CD14-positive monocyte (primary cell): ENCODE data around the gene SOBP. TPM values are rescaled to one million over a fixed set of nuclear protein-coding genes. Genes with fewer than 3 reads are reported as not detected.

Experiments
- DNase-seq, 3 donors: peaks; one replicate each; pipeline ENCODE4 v3.0.0-alpha.2; 2011 to 2022
- H2AFZ ChIP-seq: 2 replicates; pipeline ENCODE4 v1.6.0; 2012; ENCODE audit warnings: mild to moderate bottlenecking, low read depth, low read length, inconsistent platforms; ENCODE audit not compliant: insufficient read depth, poor library complexity, severe bottlenecking
- H3K27ac ChIP-seq, 2 donors: 1 replicate in 1 of 2; 2 replicates in 1 of 2; pipeline ENCODE4 v1.5.1; 2012 to 2013; ENCODE audit warnings: low read length in 2 of 2, control low read depth in 1 of 2, inconsistent platforms in 1 of 2, low read depth in 1 of 2, mild to moderate bottlenecking in 1 of 2
- H3K27me3 ChIP-seq, 2 donors: one replicate each; pipeline versions ENCODE4 v1.6.0 to v1.6.1; 2011 to 2013; ENCODE audit warnings: low read length in 2 of 2; ENCODE audit not compliant: control insufficient read depth in 2 of 2, insufficient read depth in 2 of 2
- H3K36me3 ChIP-seq, 2 donors: replicated peaks in 1 of 2; 1 replicate in 1 of 2; 2 replicates in 1 of 2; pipeline versions ENCODE4 v1.5.1 to v1.6.1; 2012 to 2013; ENCODE audit warnings: low read length in 2 of 2, control low read depth in 1 of 2, inconsistent platforms in 1 of 2, mild to moderate bottlenecking in 1 of 2; ENCODE audit not compliant: insufficient read depth in 2 of 2, control insufficient read depth in 1 of 2
- H3K4me1 ChIP-seq, 2 donors: 1 replicate in 1 of 2; 2 replicates in 1 of 2; pipeline versions ENCODE4 v1.5.1 to v1.6.1; 2012 to 2013; ENCODE audit warnings: low read length in 2 of 2, control low read depth in 1 of 2, inconsistent platforms in 1 of 2, mild to moderate bottlenecking in 1 of 2, moderate library complexity in 1 of 2; ENCODE audit not compliant: insufficient read depth in 2 of 2, control insufficient read depth in 1 of 2
- H3K4me2 ChIP-seq: replicated peaks from 2 replicates; pipeline ENCODE3; 2012; ENCODE audit warnings: low read length, moderate library complexity, mild to moderate bottlenecking; ENCODE audit not compliant: poor library complexity, severe bottlenecking; ENCODE audit errors: extremely low read depth
- H3K4me3 ChIP-seq, 3 experiments: fragments of 200-600 bp in 1 of 3; sonication (generic) in 1 of 3; replicated peaks in 1 of 3; 1 replicate in 2 of 3; 2 replicates in 1 of 3; pipeline ENCODE4 v1.5.1; 2011 to 2013; ENCODE audit warnings: low read length in 3 of 3, mild to moderate bottlenecking in 3 of 3, control low read depth in 2 of 3, low read depth in 2 of 3, inconsistent platforms in 1 of 3, moderate library complexity in 1 of 3
- H3K79me2 ChIP-seq: 2 replicates; pipeline ENCODE4 v1.6.0; 2012; ENCODE audit warnings: mild to moderate bottlenecking, control low read depth, inconsistent platforms, low read length, moderate library complexity; ENCODE audit not compliant: insufficient read depth
- H3K9ac ChIP-seq: 2 replicates; pipeline ENCODE4 v1.6.0; 2017; ENCODE audit warnings: low read length, mild to moderate bottlenecking; ENCODE audit not compliant: insufficient read depth, poor library complexity, severe bottlenecking
- H3K9me3 ChIP-seq, 2 donors: replicated peaks in 1 of 2; 1 replicate in 1 of 2; 2 replicates in 1 of 2; pipeline versions ENCODE4 v1.5.1 to v1.6.1; 2012 to 2013; ENCODE audit warnings: low read length in 2 of 2, control low read depth in 1 of 2; ENCODE audit not compliant: control insufficient read depth in 1 of 2, insufficient read depth in 1 of 2
- H4K20me1 ChIP-seq: 2 replicates; pipeline ENCODE4 v1.6.0; 2012; ENCODE audit warnings: mild to moderate bottlenecking, low read length, control low read depth, moderate library complexity; ENCODE audit not compliant: insufficient read depth
- H3K27ac Mint-ChIP-seq, 7 donors: one replicate each; pipeline ENCODE4 v1.8.0; 2020; ENCODE audit warnings: mild to moderate bottlenecking in 7 of 7, mixed read lengths in 7 of 7, moderate library complexity in 6 of 7, inconsistent platforms in 2 of 7
- H3K27me3 Mint-ChIP-seq, 3 donors: one replicate each; pipeline ENCODE4 v1.8.0; 2021 to 2022; ENCODE audit warnings: low read depth in 3 of 3, mild to moderate bottlenecking in 3 of 3, mixed read lengths in 3 of 3, moderate library complexity in 3 of 3, inconsistent platforms in 1 of 3
- H3K36me3 Mint-ChIP-seq, 2 donors: one replicate each; pipeline ENCODE4 v1.8.0; 2020; ENCODE audit warnings: mixed read lengths in 2 of 2, inconsistent platforms in 1 of 2, mild to moderate bottlenecking in 1 of 2
- H3K4me1 Mint-ChIP-seq: one replicate; pipeline ENCODE4 v1.8.0; 2020; ENCODE audit warnings: mild to moderate bottlenecking, mixed read lengths
- H3K4me3 Mint-ChIP-seq, 2 donors: one replicate each; pipeline ENCODE4 v1.8.0; 2020; ENCODE audit warnings: mild to moderate bottlenecking in 2 of 2, mixed read lengths in 2 of 2, moderate library complexity in 1 of 2
- H3K9me3 Mint-ChIP-seq, 7 donors: one replicate each; pipeline ENCODE4 v1.8.0; 2020 to 2022; ENCODE audit warnings: mixed read lengths in 7 of 7, mild to moderate bottlenecking in 6 of 7, moderate library complexity in 6 of 7, inconsistent platforms in 2 of 7
- CTCF ChIP-seq: fragments of 200-600 bp; IDR thresholded peaks from one replicate; pipeline ENCODE4 v1.8.0; 2022; ENCODE audit warnings: antibody characterized with exemption, mild to moderate bottlenecking
- WGBS: methylation state at CpG from one replicate; pipeline ENCODE4 v1.1.5; 2013; ENCODE audit warnings: missing lambda C conversion rate; ENCODE audit not compliant: insufficient coverage; 5-methylcytosine and 5-hydroxymethylcytosine counted together
- intact Hi-C, 2 donors: fragments of 100-400 bp; cut with micrococcal nuclease; formaldehyde crosslinking; loops; one replicate each; pipeline versions ENCODE4 v1.15.0 to v1.15.1; 2023
- polyA plus RNA-seq, 3 donors: library from polyadenylated mRNA; depleted of rRNA in 1 of 3; unstranded in 2 of 3; stranded (reverse) in 1 of 3; fragments of 300-500 nt in 2 of 3; fragments of >200 nt in 1 of 3; fragmentation: Illumina TruSeq in 2 of 3; gene quantifications; 1 replicate in 2 of 3; 2 replicates in 1 of 3; pipeline ENCODE4 v1.2.3, GENCODE V29; 2012 to 2021

Gene SOBP
- polyA plus RNA-seq, 3 donors = not detected

GRCh38 chr6:107627969-107628368 is 138.1 kb downstream of the SOBP start:
- Mint-ChIP-seq H3K9me3 (peaks cover 0 to 3% (median 0%) of the 10 kb centered on the region in 7 donors), H3K27ac (no peak overlapping the region), H3K27me3 (peaks cover 29 to 50% (median 30%) of the 10 kb centered on the region in 3 donors), H3K4me1 (no peaks in the 10 kb centered on the region), H3K36me3 (no peaks in the 10 kb centered on the region), H3K4me3 (no peak overlapping the region)
- 76% methylated on average over 2 of the region's 4 CpGs for WGBS
- no peak overlapping the region for H3K27ac ChIP-seq
- DNase-seq = no peak
- H3K9me3 ChIP-seq = no peaks in the 10 kb centered on the region
- no peak overlapping the region for H2AFZ ChIP-seq
- no peak overlapping the region for H3K4me2 ChIP-seq
- H3K36me3 ChIP-seq = no peaks in the 10 kb centered on the region
- no peaks in the 10 kb centered on the region for H3K79me2 ChIP-seq
- no peaks in the 10 kb centered on the region for H4K20me1 ChIP-seq
- peaks cover 23 to 42% of the 10 kb centered on the region in 2 donors for H3K27me3 ChIP-seq
- intact Hi-C loops = no loop called here
- no peaks in the 10 kb centered on the region for H3K4me1 ChIP-seq
- no peak overlapping the region for H3K4me3 ChIP-seq
- H3K9ac ChIP-seq = no peak overlapping the region
- no peak for TF ChIP-seq CTCF

DNA sequence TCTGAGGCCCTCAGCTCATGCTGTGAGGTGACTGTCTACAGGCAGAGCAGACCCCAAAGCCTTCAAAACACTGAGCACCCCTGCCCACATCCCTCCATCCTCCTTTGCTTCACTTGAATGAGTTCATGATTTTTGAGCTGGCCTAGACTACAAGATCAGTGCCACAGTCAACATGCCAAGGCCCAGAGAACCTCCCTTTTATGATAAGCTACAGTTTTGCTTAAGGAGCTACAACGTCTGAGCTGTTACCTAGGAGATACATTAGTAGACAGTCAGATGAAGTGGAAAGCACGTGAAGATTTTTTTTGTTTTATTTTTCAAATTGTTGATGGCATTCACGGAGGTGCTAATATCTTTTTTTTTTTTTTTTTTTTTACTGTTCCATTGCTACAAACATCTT is 139.0 kb downstream of the SOBP start:
- DNase-seq = no peak
- Histone ChIP-seq H3K4me1 (no peaks in the 10 kb centered on the region), H3K79me2 (no peaks in the 10 kb centered on the region), H3K9me3 (peaks cover 0 to 6% of the 10 kb centered on the region in 2 donors), H3K27ac (no peak overlapping the region), H2AFZ (no peak overlapping the region), H3K4me2 (no peak overlapping the region), H3K4me3 (no peak overlapping the region), H3K36me3 (no peaks in the 10 kb centered on the region), H3K9ac (no peak overlapping the region), H3K27me3 (peaks cover 32 to 51% of the 10 kb centered on the region in 2 donors), H4K20me1 (no peaks in the 10 kb centered on the region)
- Mint-ChIP-seq H3K36me3 (no peaks in the 10 kb centered on the region), H3K4me3 (no peak overlapping the region), H3K27ac (no peak overlapping the region), H3K27me3 (peaks cover 34 to 54% (median 35%) of the 10 kb centered on the region in 3 donors), H3K4me1 (peaks cover 3% of the 10 kb centered on the region), H3K9me3 (peaks cover 0 to 7% (median 4%) of the 10 kb centered on the region in 7 donors)
- no peak for TF ChIP-seq CTCF
- intact Hi-C loops = no loop called here
- WGBS = 100% methylated on average over 1 of the region's 3 CpGs
